Heart left ventricle (tissue), 16 donors: ENCODE results near the gene DNASE1L1. TPM values are rescaled to one million over a fixed set of nuclear protein-coding genes. Genes with fewer than 3 reads are reported as not detected.

Source experiments
- ATAC-seq, 4 donors: fragments of 200-7000 bp; cut with Tn5 transposase; one replicate each; pipeline ENCODE4 v1.9.1; 2020 to 2022; ENCODE audit warnings: moderate library complexity in 4 of 4, mild to moderate bottlenecking in 3 of 4, moderate number of reproducible peaks in 1 of 4
- DNase-seq, 5 donors: peaks; one replicate each; pipeline ENCODE4 v3.0.0-alpha.2; 2020
- H3K27ac ChIP-seq, 12 donors: fragments of 200-600 bp; sonication (generic) in 4 of 12; one replicate each; pipeline versions ENCODE4 v1.5.0 to v1.8.0; 2016 to 2022; ENCODE audit warnings: mild to moderate bottlenecking in 2 of 12
- H3K27me3 ChIP-seq, 9 donors: fragments of 200-600 bp; sonication (generic) in 2 of 9; one replicate each; pipeline versions ENCODE4 v1.5.1 to v1.8.0; 2016 to 2022; ENCODE audit warnings: mild to moderate bottlenecking in 3 of 9
- H3K36me3 ChIP-seq, 9 donors: fragments of 200-600 bp; sonication (generic) in 2 of 9; one replicate each; pipeline versions ENCODE4 v1.5.0 to v1.8.0; 2018 to 2022; ENCODE audit warnings: mild to moderate bottlenecking in 2 of 9
- H3K4me1 ChIP-seq, 12 donors: fragments of 200-600 bp; sonication (generic) in 4 of 12; one replicate each; pipeline versions ENCODE4 v1.5.0 to v1.8.0; 2016 to 2022; ENCODE audit warnings: mild to moderate bottlenecking in 3 of 12
- H3K4me3 ChIP-seq, 12 donors: fragments of 200-600 bp; sonication (generic) in 4 of 12; one replicate each; pipeline versions ENCODE4 v1.5.0 to v1.8.0; 2017 to 2022; ENCODE audit warnings: mild to moderate bottlenecking in 9 of 12, moderate library complexity in 4 of 12
- H3K9me3 ChIP-seq, 12 donors: fragments of 200-600 bp; sonication (generic) in 4 of 12; one replicate each; pipeline versions ENCODE4 v1.5.0 to v1.8.0; 2016 to 2022; ENCODE audit warnings: mild to moderate bottlenecking in 1 of 12
- POLR2A ChIP-seq, 2 donors: fragments of 450-650 bp; IDR thresholded peaks; one replicate each; pipeline ENCODE4 v1.6.1; 2017; ENCODE audit warnings: antibody characterized with exemption in 2 of 2, mild to moderate bottlenecking in 2 of 2, moderate library complexity in 2 of 2
- WGBS, 4 donors: extraction: QIAGEN DNeasy Blood & Tissue Kit in 2 of 4; methylation state at CpG; one replicate each; pipeline versions ENCODE4 v1.1.5 to v1.1.7; 2013 to 2018; 5-methylcytosine and 5-hydroxymethylcytosine counted together
- intact Hi-C, 10 donors: fragments of 100-400 bp; cut with DNase I; formaldehyde crosslinking; loops; one replicate each; pipeline versions ENCODE4 v1.11.1 to v1.14.2; 2022
- polyA plus RNA-seq, 2 donors: library from polyadenylated mRNA; stranded (reverse); fragments of 200-250 nt; gene quantifications; one replicate each; pipeline ENCODE4 v1.2.3, GENCODE V29; 2013
- total RNA-seq, 9 donors: library from RNA; depleted of rRNA in 2 of 9; stranded (reverse); fragments of >200 nt in 2 of 9; fragmentation: NEBNext Ultra II Directional in 3 of 9; extraction: Animal tissue kit (Norgen Biotek cat#: 25700) in 3 of 9; gene quantifications; one replicate each; pipeline versions ENCODE4 v1.1.0 to v1.2.4, GENCODE V29; 2016 to 2023
- TF ChIP-seq, protein P1 (sequence below), 12 donors: fragments of 200-600 bp; sonication (generic) in 4 of 12; IDR thresholded peaks; one replicate each; pipeline versions ENCODE4 v1.5.0 to v1.8.0; 2018 to 2022; ENCODE audit warnings: antibody characterized with exemption in 12 of 12, mild to moderate bottlenecking in 5 of 12
- donor health status: ischemic (EF 13 %, LVEDD 7.1; RV severe dilation, severe dysfunction).
- donor health status: healthy with polysubstance abuse.
- donor health status: DM: no; HTN: yes; CAD: no.
- donor health status: DM: no; HTN: no; CAD: no.
- donor health status: ischemic (EF 25% LVEDD 6.9; RV normal size, moderate dysfunction).
- donor health status: ischemic (EF 25% LVEDD 5.7; RV mildly dilated, moderate dysfunction).
- donor health status: healthy.
- donor health status: DM: yes; HTN: yes; CAD: no.
- donor health status: ischemic (EF 35%, LVEDD 5.7; RV mildly dilated, moderate dysfunction).
- donor health status: nonischemic (EF 11% LVEDD 7.7; RV severe dilation, severe dysfunction).
- donor health status: DM: yes; HTN: yes; CAD: no.
- donor health status: PGD.
- donor health status: ischemic (EF 29% LVEDD 5.4; RV normal size, mild dysfunction).
- donor health status: nonischemic (EF 23%, LVEDD 6.1; RV moderate dilation, normal function).

DNASE1L1 gene
- total and polyA plus RNA-seq, 11 donors, result 26.7 to 117 (median 43.8) TPM

DNA sequence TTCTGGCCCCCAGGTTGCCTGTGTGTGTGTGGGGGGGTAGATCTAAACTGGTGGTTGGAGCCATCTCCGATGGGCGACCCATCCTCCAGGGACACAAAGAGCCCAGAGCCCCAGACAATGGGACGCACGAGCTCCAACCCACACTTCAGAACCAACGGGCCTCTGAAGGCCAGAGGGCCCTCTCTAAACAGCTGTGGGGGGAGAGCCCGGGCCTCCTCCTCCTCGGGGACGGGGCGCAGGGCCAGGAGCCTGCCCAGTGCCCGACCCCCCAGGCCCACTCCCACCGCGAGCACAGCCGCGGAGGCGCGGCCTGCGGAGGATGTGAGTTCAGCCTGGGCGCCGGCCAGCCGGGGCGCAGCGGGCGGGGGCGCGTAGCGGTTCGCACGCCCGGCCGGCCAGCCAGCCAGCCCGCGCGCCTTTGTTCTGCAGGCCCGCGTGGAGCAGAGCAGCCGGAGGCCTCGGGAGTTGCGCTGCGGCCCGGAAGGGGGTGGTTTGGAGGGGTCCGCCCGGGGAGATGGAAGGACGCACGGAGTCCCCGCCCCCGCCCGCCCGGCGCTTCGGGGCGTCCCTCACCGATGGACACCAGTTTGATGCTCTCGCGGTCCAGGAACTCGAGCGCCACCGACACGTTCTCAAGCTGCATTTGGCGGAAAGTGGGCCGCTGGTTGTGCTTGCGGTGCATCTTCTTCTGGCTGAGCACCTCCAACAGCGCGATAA is 38.6 kb downstream of the DNASE1L1 start:
- no peaks in the 10 kb centered on the region for H3K27me3 ChIP-seq
- H3K4me1 ChIP-seq, result peaks cover 0 to 64% (median 33%) of the 10 kb centered on the region in 12 donors
- ATAC-seq, result peak in 1 of 4 donors; percentile 1

DNA sequence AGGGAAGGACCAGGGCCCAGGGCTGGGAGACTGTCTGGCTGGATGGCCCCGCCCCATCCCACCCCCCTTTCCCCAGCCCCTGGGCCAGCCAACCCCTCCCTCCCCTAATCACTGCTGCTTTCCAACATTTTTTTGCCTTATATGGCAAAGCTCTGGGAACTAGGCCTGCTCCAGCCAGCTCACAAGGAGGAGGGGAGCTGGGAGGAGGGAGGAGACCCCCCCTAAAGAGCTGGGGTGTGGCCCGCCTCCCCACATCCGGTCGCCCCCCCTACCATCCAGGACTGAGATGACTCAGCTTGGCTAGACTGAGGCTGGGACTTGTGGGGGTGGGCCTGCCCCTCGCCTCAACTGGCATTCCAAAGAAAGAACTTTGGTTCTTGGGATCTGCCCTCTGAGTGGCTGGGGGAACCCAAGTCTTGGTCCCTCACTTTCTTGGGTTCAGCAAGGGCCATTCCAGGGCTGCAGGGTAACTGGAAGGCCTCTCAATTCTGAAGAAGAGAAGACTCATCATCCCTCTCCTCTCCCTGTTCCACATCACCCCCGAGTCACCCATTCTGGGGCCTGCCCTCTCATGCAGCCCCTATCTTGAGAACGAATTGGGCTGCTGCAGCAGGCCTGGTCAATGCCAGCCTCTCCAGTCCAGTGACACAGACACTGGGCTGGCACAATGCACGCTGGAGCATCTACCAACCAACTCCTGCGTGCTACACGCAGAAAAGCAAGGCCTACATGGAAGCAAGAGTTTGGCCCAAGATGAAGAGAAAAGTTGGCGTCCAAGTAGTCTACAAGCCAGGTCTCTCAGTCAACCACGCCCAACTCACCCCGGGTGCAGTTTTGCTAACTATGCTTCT is 39.4 kb downstream of the DNASE1L1 start:
- H3K4me3 ChIP-seq, result peak overlapping the region; percentile 73 to 99 (median 82)
- H3K27me3 ChIP-seq, result no peaks in the 10 kb centered on the region
- ATAC-seq (peak; percentile 54 to 76 (median 67)), DNase-seq (peak; percentile 85 to 92 (median 88))
- H3K36me3 ChIP-seq, result peaks cover 0 to 37% (median 33%) of the 10 kb centered on the region in 9 donors
- H3K27ac ChIP-seq, result peak overlapping the region; percentile 78 to 100 (median 96)
- WGBS, 4 donors, result 0 to 51% (median 18%) methylated on average over 10 to 13 of the region's 13 CpGs
- intact Hi-C loops, result loop anchor here in 2 of 10 donors (5.0 to 10.0 kb wide), 2 partner anchors 65 to 163 kb away; partner anchors contain the start of gene GDI1 (in 1 of the 2)
- TF ChIP-seq, protein P1, sequence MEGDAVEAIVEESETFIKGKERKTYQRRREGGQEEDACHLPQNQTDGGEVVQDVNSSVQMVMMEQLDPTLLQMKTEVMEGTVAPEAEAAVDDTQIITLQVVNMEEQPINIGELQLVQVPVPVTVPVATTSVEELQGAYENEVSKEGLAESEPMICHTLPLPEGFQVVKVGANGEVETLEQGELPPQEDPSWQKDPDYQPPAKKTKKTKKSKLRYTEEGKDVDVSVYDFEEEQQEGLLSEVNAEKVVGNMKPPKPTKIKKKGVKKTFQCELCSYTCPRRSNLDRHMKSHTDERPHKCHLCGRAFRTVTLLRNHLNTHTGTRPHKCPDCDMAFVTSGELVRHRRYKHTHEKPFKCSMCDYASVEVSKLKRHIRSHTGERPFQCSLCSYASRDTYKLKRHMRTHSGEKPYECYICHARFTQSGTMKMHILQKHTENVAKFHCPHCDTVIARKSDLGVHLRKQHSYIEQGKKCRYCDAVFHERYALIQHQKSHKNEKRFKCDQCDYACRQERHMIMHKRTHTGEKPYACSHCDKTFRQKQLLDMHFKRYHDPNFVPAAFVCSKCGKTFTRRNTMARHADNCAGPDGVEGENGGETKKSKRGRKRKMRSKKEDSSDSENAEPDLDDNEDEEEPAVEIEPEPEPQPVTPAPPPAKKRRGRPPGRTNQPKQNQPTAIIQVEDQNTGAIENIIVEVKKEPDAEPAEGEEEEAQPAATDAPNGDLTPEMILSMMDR (IDR thresholded peaks at IDR 0.05), result no peak
- TF ChIP-seq POLR2A (IDR thresholded peaks at IDR 0.05), result peak in 1 of 2 donors; percentile 53
- no peaks in the 10 kb centered on the region for H3K9me3 ChIP-seq
- H3K4me1 ChIP-seq, result peaks cover 0 to 60% (median 33%) of the 10 kb centered on the region in 12 donors

More for the DNA sequence above, 38.6 kb downstream of the DNASE1L1 start:
- WGBS, 4 donors, result 0 to 51% (median 20%) methylated on average over 8 to 63 of the region's 63 CpGs
- Histone ChIP-seq H3K4me3 (peak overlapping the region; percentile 73 to 99 (median 82)), H3K27ac (peak overlapping the region; percentile 78 to 100 (median 96)), H3K36me3 (peaks cover 0 to 29% (median 25%) of the 10 kb centered on the region in 9 donors), H3K9me3 (no peaks in the 10 kb centered on the region)
- no peak for TF ChIP-seq POLR2A (IDR thresholded peaks at IDR 0.05)
- TF ChIP-seq, protein P1 (IDR thresholded peaks at IDR 0.05), result no peak
- DNase-seq, result peak in 1 of 5 donors; percentile 63
- intact Hi-C loops, result loop anchor here in 2 of 10 donors (5.0 to 10.0 kb wide), 2 partner anchors 64 to 162 kb away; partner anchors contain the start of gene GDI1 (in 1 of the 2)

DNA sequence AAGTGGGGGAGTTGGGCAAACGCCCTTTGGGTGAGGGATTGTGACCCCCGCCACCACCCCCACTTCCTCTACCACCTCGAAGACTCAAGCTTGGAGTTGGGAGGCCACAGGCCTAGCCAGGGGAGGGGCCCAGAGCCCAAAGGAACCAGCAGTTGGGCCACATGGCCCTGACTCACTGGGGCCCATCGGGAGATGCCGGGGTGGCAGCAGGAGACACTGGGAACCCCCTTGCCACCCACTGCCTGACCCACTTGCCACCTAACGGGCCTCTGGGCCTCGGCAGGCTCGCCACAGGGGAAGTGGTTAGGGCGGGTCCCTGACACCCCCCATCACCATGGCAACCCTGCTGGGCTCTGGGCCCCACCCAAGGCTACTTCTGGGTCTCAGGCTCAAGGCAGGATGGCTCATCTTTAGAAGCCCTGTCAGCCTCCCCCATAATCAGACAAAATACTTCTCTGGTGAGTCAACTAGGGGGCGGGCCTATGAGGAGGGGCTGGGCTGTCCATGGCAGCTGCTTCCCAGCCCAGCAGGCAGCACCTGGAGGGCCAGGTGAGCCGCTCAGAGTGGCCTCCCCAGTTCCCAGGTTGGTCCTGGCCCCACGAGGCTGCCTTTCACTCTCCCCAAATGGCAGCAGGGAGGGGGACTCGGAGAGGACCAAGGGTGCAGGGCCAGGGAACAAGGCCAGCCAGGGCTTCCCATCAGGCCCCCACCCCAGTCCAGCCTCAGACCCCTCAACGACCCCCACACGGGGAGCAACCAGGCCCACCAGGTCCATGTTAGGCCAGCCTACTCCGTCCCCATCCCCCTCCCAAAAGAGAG is 40.2 kb downstream of the DNASE1L1 start:
- Histone ChIP-seq H3K4me3 (peak overlapping the region; percentile 25 to 99 (median 82)), H3K36me3 (peaks cover 0 to 45% (median 41%) of the 10 kb centered on the region in 9 donors), H3K27me3 (no peaks in the 10 kb centered on the region), H3K9me3 (no peaks in the 10 kb centered on the region), H3K4me1 (peaks cover 0 to 55% (median 29%) of the 10 kb centered on the region in 12 donors), H3K27ac (peak overlapping the region; percentile 78 to 100 (median 96))
- intact Hi-C loops, result no loop called here
- peak; percentile 73 to 84 (median 82) for DNase-seq
- 1 to 44% (median 20%) methylated on average over 2 to 16 of the region's 16 CpGs for WGBS, 4 donors
- peak; percentile 31 to 55 (median 44) for ATAC-seq
- TF ChIP-seq POLR2A (IDR thresholded peaks at IDR 0.05), result no peak
- TF ChIP-seq, protein P1 (IDR thresholded peaks at IDR 0.05), result no peak
